GM12878 (cell line): ENCODE results near the gene PDSS2. TPM values are rescaled to one million over a fixed set of nuclear protein-coding genes. Genes with fewer than 3 reads are reported as not detected.
A peak's percentile ranks its signal among the peaks of the same experiment; 100 is the strongest.

ENCODE experiments used
- ATF7 ChIP-seq: fragments of 450-650 bp; IDR thresholded peaks from 2 replicates; pipeline ENCODE4 v1.6.1; 2016; ENCODE audit warnings: low read depth, mild to moderate bottlenecking
- CBFB ChIP-seq: IDR thresholded peaks from 2 replicates; pipeline ENCODE4 v1.6.1; 2016; ENCODE audit warnings: antibody characterized with exemption, low read depth
- CREB1 ChIP-seq: IDR thresholded peaks from 2 replicates; pipeline ENCODE4 v1.6.1; 2012; ENCODE audit warnings: low read depth, mild to moderate bottlenecking, inconsistent platforms
- EP300 ChIP-seq, 2 experiments: fragments of 150-350 bp in 1 of 2; IDR thresholded peaks; 2 replicates each; pipeline ENCODE4 v1.6.1; 2011 to 2012; ENCODE audit warnings: low read depth in 2 of 2, low read length in 2 of 2, borderline replicate concordance in 1 of 2, improper control_type of control experiment in 1 of 2, inconsistent platforms in 1 of 2; ENCODE audit not compliant: control insufficient read depth in 1 of 2
- ESRRA ChIP-seq: IDR thresholded peaks from 2 replicates; pipeline ENCODE4 v1.6.1; 2012; ENCODE audit warnings: mild to moderate bottlenecking, low read length, improper control_type of control experiment
- EZH2 ChIP-seq: IDR thresholded peaks from 2 replicates; pipeline ENCODE4 v1.6.1; 2012; ENCODE audit warnings: low read depth, mild to moderate bottlenecking, control low read depth, inconsistent platforms, low read length, borderline replicate concordance; ENCODE audit not compliant: control insufficient read depth
- HDAC6 ChIP-seq: fragments of 200-600 bp; sonication (generic); IDR thresholded peaks from one replicate; pipeline ENCODE4 v1.8.0; 2017; ENCODE audit warnings: antibody characterized with exemption; ENCODE audit not compliant: unreplicated experiment
- KAT2A ChIP-seq: conservative IDR thresholded peaks from 2 replicates; pipeline ENCODE4 v1.6.1; 2011; ENCODE audit warnings: low read depth, low read length; ENCODE audit not compliant: control insufficient read depth
- NBN ChIP-seq: fragments of 450-650 bp; IDR thresholded peaks from 2 replicates; pipeline ENCODE4 v1.6.1; 2016
- NFYA ChIP-seq: IDR thresholded peaks from 2 replicates; pipeline ENCODE4 v1.6.1; 2011; ENCODE audit warnings: low read depth, mild to moderate bottlenecking, low read length, improper control_type of control experiment, borderline replicate concordance
- NRF1 ChIP-seq: conservative IDR thresholded peaks from 2 replicates; pipeline ENCODE4 v1.6.1; 2011; ENCODE audit warnings: mild to moderate bottlenecking, low read depth, low read length, improper control_type of control experiment
- SIN3A ChIP-seq: IDR thresholded peaks from 2 replicates; pipeline ENCODE4 v1.6.1; 2012; ENCODE audit warnings: low read depth, low read length, improper control_type of control experiment
- SPI1 ChIP-seq: IDR thresholded peaks from 2 replicates; pipeline ENCODE4 v1.6.1; 2011; ENCODE audit warnings: low read depth, mild to moderate bottlenecking, low read length, moderate library complexity, borderline replicate concordance; ENCODE audit not compliant: insufficient read depth
- STAT3 ChIP-seq: IDR thresholded peaks from 2 replicates; pipeline ENCODE4 v1.6.1; 2011; ENCODE audit warnings: low read depth, low read length, improper control_type of control experiment
- SUPT20H ChIP-seq: IDR thresholded peaks from 2 replicates; pipeline ENCODE4 v1.6.1; 2011; ENCODE audit warnings: low read depth, mild to moderate bottlenecking, low read length, moderate library complexity, borderline replicate concordance; ENCODE audit not compliant: control insufficient read depth
- TCF3 ChIP-seq: IDR thresholded peaks from 2 replicates; pipeline ENCODE4 v1.6.1; 2012; ENCODE audit warnings: low read depth, mild to moderate bottlenecking, low read length, borderline replicate concordance; ENCODE audit not compliant: insufficient read depth
- WRNIP1 ChIP-seq: IDR thresholded peaks from 2 replicates; pipeline ENCODE4 v1.6.1; 2011; ENCODE audit warnings: low read depth, low read length, improper control_type of control experiment, borderline replicate concordance
- ZZZ3 ChIP-seq: IDR thresholded peaks from 2 replicates; pipeline ENCODE4 v1.6.1; 2011; ENCODE audit warnings: low read depth; ENCODE audit not compliant: control insufficient read depth, insufficient read length
- polyA plus RNA-seq, 11 experiments: library from polyadenylated mRNA; depleted of rRNA in 4 of 11; unstranded in 6 of 11; stranded (reverse) in 5 of 11; fragments of >200 nt; fragmentation: Nextera tagmentation in 4 of 11; fragmentation: Illumina TruSeq in 1 of 11; extraction: Ambion mirVana in 4 of 11; extraction: Trizol in 1 of 11; gene quantifications; 1 replicate in 1 of 11; 2 replicates in 10 of 11; pipeline versions ENCODE4 v1.2.1 to v1.2.3, GENCODE V29; 2011 to 2016; ENCODE audit warnings: inconsistent platforms in 2 of 11, missing spikeins in 2 of 11, low read depth in 1 of 11
- total RNA-seq, 4 experiments: library from RNA; depleted of rRNA in 3 of 4; stranded (reverse); fragments of >200 nt in 3 of 4; fragmentation: Illumina TruSeq in 1 of 4; extraction: Trizol in 1 of 4; gene quantifications; 2 replicates each; pipeline versions ENCODE4 v1.2.1 to v1.2.3, GENCODE V29; 2013 to 2021
- TF ChIP-seq, protein P1 (sequence below): fragments of 450-650 bp; formaldehyde crosslinking; IDR thresholded peaks from 2 replicates; pipeline ENCODE4 v1.5.0; 2022; ENCODE audit warnings: mild to moderate bottlenecking, missing genetic modification characterization
- TF ChIP-seq, protein P2 (sequence below): IDR thresholded peaks from 2 replicates; pipeline ENCODE4 v1.6.1; 2012; ENCODE audit warnings: low read length, inconsistent platforms
- TF ChIP-seq, protein P3 (sequence below): fragments of 450-650 bp; IDR thresholded peaks from 2 replicates; pipeline ENCODE4 v1.6.1; 2017; ENCODE audit warnings: mild to moderate bottlenecking, moderate library complexity

PDSS2 gene
- total and polyA plus RNA-seq, 10 of the 15 experiments (the other 5 are each of a cell fraction or from before 2014, with no cell fraction given), result 7.7 to 15.5 (median 9.6) TPM

DNA sequence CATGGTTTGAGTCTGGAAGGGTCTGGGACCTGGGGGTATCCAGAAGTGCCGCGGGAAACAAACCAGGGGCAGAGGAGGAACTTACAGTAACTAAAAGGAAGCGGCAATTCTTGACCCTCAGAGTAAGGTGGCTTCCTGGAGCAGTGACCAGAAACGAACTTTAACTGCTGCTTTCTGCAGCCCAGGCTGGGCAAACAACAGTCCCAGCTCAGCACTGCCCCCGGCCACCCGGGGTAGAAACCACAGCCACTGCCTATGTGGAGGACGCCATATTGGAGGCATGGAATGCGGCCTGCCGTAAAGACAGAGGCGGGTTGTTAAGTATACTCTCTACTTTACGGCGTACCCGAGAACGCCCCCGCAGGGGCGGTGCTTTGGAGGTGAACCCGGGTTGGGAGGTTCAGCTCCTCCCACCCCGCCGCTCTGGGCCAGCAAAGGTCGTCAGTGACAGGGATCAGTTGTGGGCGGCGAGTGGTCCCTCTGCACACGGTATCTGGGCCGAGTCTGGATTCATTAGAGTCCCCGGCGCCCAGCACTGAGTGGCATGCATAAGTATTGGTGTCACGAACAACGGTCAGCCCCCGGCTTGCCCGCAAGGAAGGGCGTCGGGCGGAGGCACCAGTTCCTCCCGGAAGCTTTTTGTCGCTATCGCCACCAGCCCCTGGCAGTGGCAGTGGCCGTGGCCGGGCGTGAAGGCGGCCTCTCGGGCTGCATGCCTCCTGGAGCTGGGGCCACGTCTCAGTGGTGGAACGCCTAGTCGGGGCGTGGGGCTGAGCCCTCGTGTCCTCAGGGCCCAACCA lies at the start of gene PDSS2 (continued):
- TF ChIP-seq, protein P1, sequence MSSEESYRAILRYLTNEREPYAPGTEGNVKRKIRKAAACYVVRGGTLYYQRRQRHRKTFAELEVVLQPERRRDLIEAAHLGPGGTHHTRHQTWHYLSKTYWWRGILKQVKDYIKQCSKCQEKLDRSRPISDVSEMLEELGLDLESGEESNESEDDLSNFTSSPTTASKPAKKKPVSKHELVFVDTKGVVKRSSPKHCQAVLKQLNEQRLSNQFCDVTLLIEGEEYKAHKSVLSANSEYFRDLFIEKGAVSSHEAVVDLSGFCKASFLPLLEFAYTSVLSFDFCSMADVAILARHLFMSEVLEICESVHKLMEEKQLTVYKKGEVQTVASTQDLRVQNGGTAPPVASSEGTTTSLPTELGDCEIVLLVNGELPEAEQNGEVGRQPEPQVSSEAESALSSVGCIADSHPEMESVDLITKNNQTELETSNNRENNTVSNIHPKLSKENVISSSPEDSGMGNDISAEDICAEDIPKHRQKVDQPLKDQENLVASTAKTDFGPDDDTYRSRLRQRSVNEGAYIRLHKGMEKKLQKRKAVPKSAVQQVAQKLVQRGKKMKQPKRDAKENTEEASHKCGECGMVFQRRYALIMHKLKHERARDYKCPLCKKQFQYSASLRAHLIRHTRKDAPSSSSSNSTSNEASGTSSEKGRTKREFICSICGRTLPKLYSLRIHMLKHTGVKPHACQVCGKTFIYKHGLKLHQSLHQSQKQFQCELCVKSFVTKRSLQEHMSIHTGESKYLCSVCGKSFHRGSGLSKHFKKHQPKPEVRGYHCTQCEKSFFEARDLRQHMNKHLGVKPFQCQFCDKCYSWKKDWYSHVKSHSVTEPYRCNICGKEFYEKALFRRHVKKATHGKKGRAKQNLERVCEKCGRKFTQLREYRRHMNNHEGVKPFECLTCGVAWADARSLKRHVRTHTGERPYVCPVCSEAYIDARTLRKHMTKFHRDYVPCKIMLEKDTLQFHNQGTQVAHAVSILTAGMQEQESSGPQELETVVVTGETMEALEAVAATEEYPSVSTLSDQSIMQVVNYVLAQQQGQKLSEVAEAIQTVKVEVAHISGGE, result no peak
- TF ChIP-seq HDAC6 (no peak), NBN (peak; percentile 42; the same call in 1 of the 2 replicates), SIN3A (peak; percentile 84; the same call in 1 of the 2 replicates), NRF1 (no peak), ESRRA (no peak), EZH2 (no peak), STAT3 (no peak), EP300 (IDR thresholded peaks at IDR 0.05; ENCODE audit: borderline replicate concordance in 1 of 2, control insufficient read depth in 1 of 2, low read depth in 2 of 2, low read length in 2 of 2) (no peak), CBFB (peak; percentile 92), SUPT20H (no peak), NFYA (no peak), KAT2A (no peak), TCF3 (no peak), CREB1 (peak; percentile 76), ATF7 (peak; percentile 12; the same call in 1 of the 2 replicates), SPI1 (peak; percentile 71; the same call in 1 of the 2 replicates), ZZZ3 (no peak), WRNIP1 (no peak)
- TF ChIP-seq, protein P2, sequence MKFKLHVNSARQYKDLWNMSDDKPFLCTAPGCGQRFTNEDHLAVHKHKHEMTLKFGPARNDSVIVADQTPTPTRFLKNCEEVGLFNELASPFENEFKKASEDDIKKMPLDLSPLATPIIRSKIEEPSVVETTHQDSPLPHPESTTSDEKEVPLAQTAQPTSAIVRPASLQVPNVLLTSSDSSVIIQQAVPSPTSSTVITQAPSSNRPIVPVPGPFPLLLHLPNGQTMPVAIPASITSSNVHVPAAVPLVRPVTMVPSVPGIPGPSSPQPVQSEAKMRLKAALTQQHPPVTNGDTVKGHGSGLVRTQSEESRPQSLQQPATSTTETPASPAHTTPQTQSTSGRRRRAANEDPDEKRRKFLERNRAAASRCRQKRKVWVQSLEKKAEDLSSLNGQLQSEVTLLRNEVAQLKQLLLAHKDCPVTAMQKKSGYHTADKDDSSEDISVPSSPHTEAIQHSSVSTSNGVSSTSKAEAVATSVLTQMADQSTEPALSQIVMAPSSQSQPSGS, result no peak
- TF ChIP-seq, protein P3, sequence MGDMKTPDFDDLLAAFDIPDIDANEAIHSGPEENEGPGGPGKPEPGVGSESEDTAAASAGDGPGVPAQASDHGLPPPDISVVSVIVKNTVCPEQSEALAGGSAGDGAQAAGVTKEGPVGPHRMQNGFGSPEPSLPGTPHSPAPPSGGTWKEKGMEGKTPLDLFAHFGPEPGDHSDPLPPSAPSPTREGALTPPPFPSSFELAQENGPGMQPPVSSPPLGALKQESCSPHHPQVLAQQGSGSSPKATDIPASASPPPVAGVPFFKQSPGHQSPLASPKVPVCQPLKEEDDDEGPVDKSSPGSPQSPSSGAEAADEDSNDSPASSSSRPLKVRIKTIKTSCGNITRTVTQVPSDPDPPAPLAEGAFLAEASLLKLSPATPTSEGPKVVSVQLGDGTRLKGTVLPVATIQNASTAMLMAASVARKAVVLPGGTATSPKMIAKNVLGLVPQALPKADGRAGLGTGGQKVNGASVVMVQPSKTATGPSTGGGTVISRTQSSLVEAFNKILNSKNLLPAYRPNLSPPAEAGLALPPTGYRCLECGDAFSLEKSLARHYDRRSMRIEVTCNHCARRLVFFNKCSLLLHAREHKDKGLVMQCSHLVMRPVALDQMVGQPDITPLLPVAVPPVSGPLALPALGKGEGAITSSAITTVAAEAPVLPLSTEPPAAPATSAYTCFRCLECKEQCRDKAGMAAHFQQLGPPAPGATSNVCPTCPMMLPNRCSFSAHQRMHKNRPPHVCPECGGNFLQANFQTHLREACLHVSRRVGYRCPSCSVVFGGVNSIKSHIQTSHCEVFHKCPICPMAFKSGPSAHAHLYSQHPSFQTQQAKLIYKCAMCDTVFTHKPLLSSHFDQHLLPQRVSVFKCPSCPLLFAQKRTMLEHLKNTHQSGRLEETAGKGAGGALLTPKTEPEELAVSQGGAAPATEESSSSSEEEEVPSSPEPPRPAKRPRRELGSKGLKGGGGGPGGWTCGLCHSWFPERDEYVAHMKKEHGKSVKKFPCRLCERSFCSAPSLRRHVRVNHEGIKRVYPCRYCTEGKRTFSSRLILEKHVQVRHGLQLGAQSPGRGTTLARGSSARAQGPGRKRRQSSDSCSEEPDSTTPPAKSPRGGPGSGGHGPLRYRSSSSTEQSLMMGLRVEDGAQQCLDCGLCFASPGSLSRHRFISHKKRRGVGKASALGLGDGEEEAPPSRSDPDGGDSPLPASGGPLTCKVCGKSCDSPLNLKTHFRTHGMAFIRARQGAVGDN, result peak; percentile 89
